H1 (cell line): Measurements from ENCODE around the gene MAFG. TPM values are rescaled to one million over a fixed set of nuclear protein-coding genes. Genes with fewer than 3 reads are reported as not detected.

Experiments
- CTCF ChIA-PET: fragments of 300-600 bp; sonication (Branson Sonifier 250); formaldehyde crosslinking; loops from one replicate; lab custom pipeline; 2021; ENCODE audit not compliant: partially characterized antibody; lab: Charles Lee
- POLR2A ChIA-PET: fragments of 300-600 bp; sonication (Branson Sonifier 250); formaldehyde crosslinking; loops from one replicate; lab custom pipeline; 2021; ENCODE audit warnings: inconsistent platforms; ENCODE audit not compliant: partially characterized antibody; lab: Charles Lee
- DNase-seq, 2 experiments: peaks; one replicate each; pipeline versions ENCODE4 v3.0.0 to v3.0.0-alpha.2; 2010 to 2022; ENCODE audit warnings: low spot score in 2 of 2, low read depth in 1 of 2, mixed read lengths in 1 of 2
- FAIRE-seq: peaks from 2 replicates; lab custom pipeline; 2011; peaks lifted over from hg19 to GRCh38; lab: Jason Lieb, UNC
- H2AFZ ChIP-seq: 2 replicates; pipeline ENCODE4 v1.8.1; 2012; ENCODE audit warnings: low read length, inconsistent platforms
- H2AK5ac ChIP-seq: 2 replicates; pipeline ENCODE4 v1.6.1; 2013; ENCODE audit warnings: low read depth, low read length
- H2BK120ac ChIP-seq: replicated peaks from 2 replicates; pipeline ENCODE3; 2013; ENCODE audit warnings: low read depth, low read length, inconsistent platforms
- H2BK12ac ChIP-seq: 2 replicates; pipeline ENCODE4 v1.6.1; 2013; ENCODE audit warnings: low read depth, low read length
- H2BK15ac ChIP-seq: 2 replicates; pipeline ENCODE4 v1.6.1; 2013; ENCODE audit warnings: low read length
- H2BK20ac ChIP-seq: 2 replicates; pipeline ENCODE4 v1.6.1; 2013; ENCODE audit warnings: low read length
- H2BK5ac ChIP-seq: 2 replicates; pipeline ENCODE4 v1.6.1; 2013; ENCODE audit warnings: low read depth, low read length
- H3K14ac ChIP-seq: 2 replicates; pipeline ENCODE4 v1.6.1; 2013; ENCODE audit warnings: inconsistent platforms; ENCODE audit not compliant: insufficient read length
- H3K18ac ChIP-seq: 2 replicates; pipeline ENCODE4 v1.6.1; 2013; ENCODE audit warnings: low read length; ENCODE audit errors: extremely low read depth
- H3K23ac ChIP-seq: 2 replicates; pipeline ENCODE4 v1.6.1; 2013; ENCODE audit warnings: inconsistent platforms; ENCODE audit not compliant: insufficient read length
- H3K23me2 ChIP-seq: 2 replicates; pipeline ENCODE4 v1.6.1; 2013; ENCODE audit warnings: low read depth, low read length
- H3K27ac ChIP-seq: 2 replicates; pipeline ENCODE4 v1.6.1; 2011; ENCODE audit warnings: low read depth, low read length, inconsistent platforms
- H3K27me3 ChIP-seq, 4 experiments: replicated peaks in 1 of 4; 1 replicate in 1 of 4; 2 replicates in 3 of 4; pipeline versions ENCODE4 v1.6.1 to v1.8.1; 2011 to 2013; ENCODE audit warnings: low read length in 3 of 4, mild to moderate bottlenecking in 3 of 4, inconsistent platforms in 2 of 4, mixed read lengths in 2 of 4, moderate library complexity in 1 of 4; ENCODE audit not compliant: control insufficient read depth in 3 of 4, insufficient read depth in 3 of 4; ENCODE audit errors: extremely low read depth in 1 of 4
- H3K36me3 ChIP-seq, 4 experiments: 2 replicates each; pipeline versions ENCODE4 v1.6.1 to v1.8.1; 2011 to 2013; ENCODE audit warnings: mild to moderate bottlenecking in 4 of 4, low read length in 3 of 4, moderate library complexity in 2 of 4, control low read depth in 1 of 4, inconsistent platforms in 1 of 4; ENCODE audit not compliant: insufficient read depth in 4 of 4, control insufficient read depth in 2 of 4
- H3K4ac ChIP-seq: replicated peaks from 2 replicates; pipeline ENCODE3; 2013; ENCODE audit warnings: low read length, low read depth, mixed read lengths, inconsistent platforms; ENCODE audit not compliant: insufficient read length
- H3K4me1 ChIP-seq, 4 experiments: replicated peaks in 1 of 4; 1 replicate in 1 of 4; 2 replicates in 3 of 4; pipeline versions ENCODE4 v1.6.1 to v1.8.1; 2011 to 2013; ENCODE audit warnings: low read length in 3 of 4, inconsistent platforms in 2 of 4, mixed read lengths in 1 of 4; ENCODE audit not compliant: insufficient read depth in 4 of 4, control insufficient read depth in 3 of 4
- H3K4me2 ChIP-seq, 2 experiments: 2 replicates each; pipeline versions ENCODE4 v1.6.1 to v1.8.1; 2011 to 2013; ENCODE audit warnings: low read depth in 2 of 2, low read length in 2 of 2, control low read depth in 1 of 2, inconsistent platforms in 1 of 2, mild to moderate bottlenecking in 1 of 2; ENCODE audit not compliant: insufficient read depth in 1 of 2
- H3K4me3 ChIP-seq, 4 experiments: fragments of 200-600, 300-600 bp in 1 of 4; sonication (generic), shearing (Covaris generic), sonication (Bioruptor Twin) in 1 of 4; 2 replicates each; pipeline versions ENCODE4 v1.5.1 to v1.8.1; 2011 to 2016; ENCODE audit warnings: low read length in 4 of 4, low read depth in 3 of 4, control low read depth in 2 of 4, inconsistent platforms in 2 of 4, mild to moderate bottlenecking in 2 of 4, mixed read lengths in 1 of 4, moderate library complexity in 1 of 4; ENCODE audit not compliant: insufficient read depth in 2 of 4; ENCODE audit errors: extremely low read depth in 1 of 4
- H3K56ac ChIP-seq: replicated peaks from 2 replicates; pipeline ENCODE3; 2013; ENCODE audit warnings: low read depth, mild to moderate bottlenecking, mixed read lengths, low read length, inconsistent platforms; ENCODE audit not compliant: insufficient read length
- H3K79me1 ChIP-seq: 2 replicates; pipeline ENCODE4 v1.6.1; 2013; ENCODE audit warnings: low read depth, low read length, control low read depth
- H3K79me2 ChIP-seq, 2 experiments: 2 replicates each; pipeline versions ENCODE4 v1.6.1 to v1.8.1; 2012 to 2013; ENCODE audit warnings: low read length in 2 of 2, mild to moderate bottlenecking in 2 of 2, inconsistent platforms in 1 of 2; ENCODE audit not compliant: insufficient read depth in 2 of 2, control insufficient read depth in 1 of 2
- H3K9ac ChIP-seq, 4 experiments: replicated peaks in 1 of 4; 1 replicate in 1 of 4; 2 replicates in 3 of 4; pipeline versions ENCODE4 v1.6.1 to v1.8.1; 2011 to 2013; ENCODE audit warnings: low read depth in 3 of 4, low read length in 3 of 4, control low read depth in 2 of 4, mild to moderate bottlenecking in 2 of 4, moderate library complexity in 2 of 4, inconsistent platforms in 1 of 4; ENCODE audit errors: extremely low read depth in 1 of 4
- H3K9me3 ChIP-seq, 2 experiments: 2 replicates each; pipeline versions ENCODE4 v1.6.1 to v1.8.1; 2012 to 2013; ENCODE audit warnings: mild to moderate bottlenecking in 2 of 2, moderate library complexity in 2 of 2, control low read depth in 1 of 2, inconsistent platforms in 1 of 2, low read depth in 1 of 2, low read length in 1 of 2, mixed read lengths in 1 of 2; ENCODE audit not compliant: insufficient read depth in 2 of 2
- H4K20me1 ChIP-seq, 2 experiments: replicated peaks in 1 of 2; 2 replicates each; pipeline versions ENCODE3 to v1.8.1; 2011 to 2013; ENCODE audit warnings: inconsistent platforms in 2 of 2, low read length in 2 of 2, mild to moderate bottlenecking in 1 of 2; ENCODE audit not compliant: insufficient read depth in 2 of 2, control insufficient read depth in 1 of 2
- H4K5ac ChIP-seq: 2 replicates; pipeline ENCODE4 v1.6.1; 2013; ENCODE audit warnings: low read length, low read depth, mixed read lengths, inconsistent platforms; ENCODE audit not compliant: insufficient read length
- H4K8ac ChIP-seq: 2 replicates; pipeline ENCODE4 v1.8.0; 2013; ENCODE audit warnings: mild to moderate bottlenecking, moderate library complexity, low read length, inconsistent platforms; ENCODE audit not compliant: insufficient read depth; ENCODE audit errors: extremely low read depth
- H4K91ac ChIP-seq: replicated peaks from 2 replicates; pipeline ENCODE3; 2013; ENCODE audit warnings: low read length, mixed read lengths, inconsistent platforms; ENCODE audit not compliant: insufficient read length
- BRCA1 ChIP-seq: IDR thresholded peaks from 2 replicates; pipeline ENCODE4 v1.6.1; 2012; ENCODE audit warnings: low read depth, low read length, improper control_type of control experiment
- CHD1 ChIP-seq: IDR thresholded peaks from 2 replicates; pipeline ENCODE4 v1.6.1; 2012; ENCODE audit warnings: low read depth, low read length, improper control_type of control experiment
- CTCF ChIP-seq, 3 experiments: IDR thresholded peaks; 1 replicate in 2 of 3; 2 replicates in 1 of 3; pipeline versions ENCODE4 v1.5.1 to v1.6.1; 2011; ENCODE audit warnings: low read length in 3 of 3, mild to moderate bottlenecking in 3 of 3, inconsistent platforms in 2 of 3, low read depth in 1 of 3, moderate library complexity in 1 of 3; ENCODE audit not compliant: insufficient read depth in 1 of 3; ENCODE audit errors: control extremely low read depth in 1 of 3
- E2F6 ChIP-seq: IDR thresholded peaks from 2 replicates; pipeline ENCODE4 v1.6.1; 2012; ENCODE audit warnings: inconsistent platforms
- HDAC6 ChIP-seq: IDR thresholded peaks from one replicate; pipeline ENCODE4 v1.7.1; 2012; ENCODE audit warnings: low read depth, mild to moderate bottlenecking, inconsistent platforms, low read length, moderate library complexity
- NANOG ChIP-seq: IDR thresholded peaks from 2 replicates; pipeline ENCODE4 v1.6.1; 2011; ENCODE audit warnings: low read length, low read depth, mild to moderate bottlenecking, inconsistent platforms; ENCODE audit not compliant: insufficient read depth, poor library complexity, severe bottlenecking
- TBP ChIP-seq: IDR thresholded peaks from 2 replicates; pipeline ENCODE4 v1.6.1; 2011; ENCODE audit warnings: low read depth, low read length, improper control_type of control experiment
- TCF12 ChIP-seq: IDR thresholded peaks from 2 replicates; pipeline ENCODE4 v1.6.1; 2011; ENCODE audit warnings: low read depth, mild to moderate bottlenecking, low read length
- WGBS, 2 experiments: shearing (Covaris generic) in 1 of 2; methylation state at CpG; one replicate each; pipeline versions ENCODE4 v1.1.6 to v1.1.7; 2013 to 2015; ENCODE audit warnings: low lambda C conversion rate in 2 of 2, mixed read lengths in 2 of 2, inconsistent platforms in 1 of 2, low coverage in 1 of 2, missing lambda C conversion rate in 1 of 2; ENCODE audit not compliant: insufficient replicate concordance in 2 of 2, insufficient coverage in 1 of 2, insufficient read length in 1 of 2; ENCODE audit errors: extremely low coverage in 1 of 2, missing lambda C conversion rate in 1 of 2; 5-methylcytosine and 5-hydroxymethylcytosine counted together
- polyA plus RNA-seq, 7 experiments: library from polyadenylated mRNA; depleted of rRNA in 3 of 7; stranded (reverse) in 5 of 7; unstranded in 2 of 7; fragments of >200 nt in 5 of 7; fragments of 200-250 nt in 2 of 7; gene quantifications; 1 replicate in 5 of 7; 2 replicates in 1 of 7; 4 replicates in 1 of 7; pipeline versions ENCODE4 v1.2.1 to v1.2.3, GENCODE V29; 2011 to 2013; ENCODE audit warnings: missing spikeins in 2 of 7, mixed read lengths in 2 of 7
- total RNA-seq: library from RNA; stranded (reverse); fragmentation: NEBNext Ultra II Directional; extraction: Animal tissue kit (Norgen Biotek cat#: 25700); gene quantifications from 2 replicates; pipeline ENCODE4 v1.2.1, GENCODE V29; 2021

Gene MAFG
- total and polyA plus RNA-seq, 2 of the 8 experiments (the other 6 are each of a cell fraction or from before 2014, with no cell fraction given), result 25.5 to 26.9 TPM

- CTCF ChIA-PET, result interaction anchor here (1.0 to 2.0 kb wide), 8 partner anchors 13 to 218 kb away, joined by 3 to 8 read pairs (median 4); partner anchors contain the start of gene PYCR1
- Histone ChIP-seq H3K56ac (no peak overlapping the region), H4K8ac (no peak overlapping the region; the same call in none of the 2 replicates), H3K23ac (no peak overlapping the region), H3K27ac (no peak overlapping the region), H2BK12ac (no peak overlapping the region), H2BK15ac (no peak overlapping the region), H3K4ac (no peak overlapping the region), H3K79me2 (no peaks in the 10 kb centered on the region), H3K18ac (no peak overlapping the region), H3K9ac (no peak overlapping the region), H2BK120ac (no peak overlapping the region), H3K4me2 (no peak overlapping the region), H4K5ac (no peak overlapping the region), H3K14ac (no peak overlapping the region), H4K20me1 (no peaks in the 10 kb centered on the region), H3K23me2 (no peaks in the 10 kb centered on the region), H2AK5ac (no peak overlapping the region), H3K79me1 (no peaks in the 10 kb centered on the region), H2BK5ac (no peak overlapping the region), H4K91ac (no peak overlapping the region), H3K4me1 (peaks cover 0 to 2% (median 0%) of the 10 kb centered on the region in 4 experiments; a peak in 1 of 7 replicates), H3K27me3 (peaks cover 17 to 39% (median 19%) of the 10 kb centered on the region in 4 experiments), H3K4me3 (no peak overlapping the region), H2BK20ac (no peak overlapping the region), H3K9me3 (no peaks in the 10 kb centered on the region), H2AFZ (no peak overlapping the region), H3K36me3 (no peaks in the 10 kb centered on the region)
- WGBS, 2 experiments, result 85% methylated on average over 18 of the region's 19 CpGs; no CpG with 5 or more reads in 1 of the 2 experiments
- no peak for DNase-seq
- POLR2A ChIA-PET, result interaction anchor here (0.6 to 2.8 kb wide), 9 partner anchors 17 to 78 kb away, joined by 3 to 10 read pairs (median 5); partner anchors contain the start of genes ASPSCR1, MAFG and PYCR1
- no peak for FAIRE-seq
- TF ChIP-seq BRCA1 (no peak), E2F6 (no peak), NANOG (no peak), TCF12 (no peak), CTCF (IDR thresholded peaks at IDR 0.05; ENCODE audit: control extremely low read depth in 1 of 3, insufficient read depth in 1 of 3, low read depth in 1 of 3, low read length in 3 of 3) (no peak), CHD1 (no peak), HDAC6 (no peak), TBP (no peak)
These were observed 26.9 kb upstream of the MAFG start for GRCh38 chr17:81954131-81955057.
